Femur (tissue), 1 donor: ENCODE measurements around the gene SLC25A20.
"Not testable (repeated sequence)": the region's sequence is repeated elsewhere in the genome, so short reads cannot be mapped to it uniquely, and the experiment has no call there.

ENCODE experiments used
- DNase-seq: peaks from one replicate; pipeline ENCODE4 v3.0.0-alpha.2; 2017

The SLC25A20 gene

GRCh38 chr3:48845170-48845569 lies 53.5 kb downstream of the SLC25A20 start:
- no peak for DNase-seq

- no peak for DNase-seq
Observed at GRCh38 chr3:48837163-48837562, 61.5 kb downstream of the SLC25A20 start.

- no peak for DNase-seq
Observed at GRCh38 chr3:48835650-48836366, 62.9 kb downstream of the SLC25A20 start.

DNA sequence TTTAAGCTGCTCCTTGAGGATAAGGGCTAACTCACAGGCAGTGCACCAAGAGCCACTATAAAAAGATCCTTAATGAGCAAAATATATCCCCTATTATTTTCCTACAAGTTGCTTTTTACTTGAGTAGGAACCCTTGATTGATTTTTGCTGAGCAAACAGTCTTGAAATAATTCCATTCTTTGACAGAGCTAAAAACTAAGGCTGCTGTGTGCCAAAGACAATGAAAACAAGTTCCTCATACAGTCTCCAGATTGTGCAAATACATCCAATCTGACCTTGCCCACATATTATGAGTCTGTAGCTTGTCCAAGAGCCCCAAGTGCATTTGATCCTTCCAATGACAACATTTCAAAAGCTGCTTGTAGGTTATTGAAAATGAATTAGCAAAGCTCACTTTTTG lies 66.0 kb downstream of the SLC25A20 start:
- DNase-seq: no peak

DNA sequence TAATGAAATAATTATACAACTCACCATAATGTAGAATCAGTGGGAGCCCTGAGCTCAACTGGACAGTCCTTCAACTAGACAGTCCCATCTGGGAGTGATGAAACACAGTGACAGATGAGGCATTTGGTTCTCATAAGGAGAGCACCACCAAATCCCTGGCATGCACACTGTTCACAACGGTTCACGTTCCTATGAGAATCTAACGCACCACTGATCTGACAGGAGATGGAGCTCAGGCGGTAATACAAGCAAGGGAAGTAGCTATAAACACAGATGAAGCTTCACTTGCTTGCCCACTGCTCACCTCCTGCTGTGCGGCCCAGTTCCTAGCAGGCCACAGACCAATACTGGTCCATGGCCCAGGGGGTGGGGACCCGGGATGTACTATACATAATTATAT lies 68.0 kb downstream of the SLC25A20 start:
- DNase-seq: no peak

DNA sequence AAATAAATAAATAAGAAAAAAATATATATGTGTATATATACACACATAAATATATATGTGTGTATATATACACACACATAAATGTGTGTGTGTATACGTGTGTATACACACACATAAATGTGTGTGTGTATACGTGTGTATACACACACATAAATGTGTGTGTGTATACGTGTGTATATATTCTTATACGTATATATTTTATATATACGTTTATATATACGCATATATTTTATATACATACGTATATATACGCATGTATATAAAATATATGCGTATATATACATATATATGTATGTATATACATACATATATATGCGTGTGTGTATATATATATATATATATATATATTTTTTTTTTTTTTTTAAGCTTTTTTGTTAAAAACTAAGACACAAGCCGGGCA lies 69.2 kb downstream of the SLC25A20 start:
- DNase-seq: not testable (repeated sequence)

GRCh38 chr3:48827874-48828273 lies 70.8 kb downstream of the SLC25A20 start:
- DNase-seq: not testable (repeated sequence)

DNA sequence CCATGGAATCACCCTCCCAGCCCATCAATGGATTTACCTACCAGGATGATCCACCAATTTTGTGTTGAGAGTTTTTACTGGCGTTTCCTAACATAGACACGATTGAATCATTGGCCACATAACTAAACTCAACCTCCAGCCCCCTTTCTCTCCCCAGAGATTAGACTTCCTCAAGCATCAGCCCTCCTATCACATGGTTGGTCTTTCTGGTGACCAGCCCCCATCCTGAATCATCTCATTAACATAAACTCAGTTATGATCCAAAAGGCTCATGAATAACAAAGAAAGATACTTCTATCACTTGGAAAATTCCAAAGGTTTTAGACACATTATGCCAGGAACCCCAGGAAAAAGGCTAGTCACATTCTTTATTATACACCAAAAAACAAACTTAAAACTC lies 72.2 kb downstream of the SLC25A20 start:
- no peak for DNase-seq

GRCh38 chr3:48820612-48821324 lies 77.9 kb downstream of the SLC25A20 start:
- DNase-seq: no peak

DNA sequence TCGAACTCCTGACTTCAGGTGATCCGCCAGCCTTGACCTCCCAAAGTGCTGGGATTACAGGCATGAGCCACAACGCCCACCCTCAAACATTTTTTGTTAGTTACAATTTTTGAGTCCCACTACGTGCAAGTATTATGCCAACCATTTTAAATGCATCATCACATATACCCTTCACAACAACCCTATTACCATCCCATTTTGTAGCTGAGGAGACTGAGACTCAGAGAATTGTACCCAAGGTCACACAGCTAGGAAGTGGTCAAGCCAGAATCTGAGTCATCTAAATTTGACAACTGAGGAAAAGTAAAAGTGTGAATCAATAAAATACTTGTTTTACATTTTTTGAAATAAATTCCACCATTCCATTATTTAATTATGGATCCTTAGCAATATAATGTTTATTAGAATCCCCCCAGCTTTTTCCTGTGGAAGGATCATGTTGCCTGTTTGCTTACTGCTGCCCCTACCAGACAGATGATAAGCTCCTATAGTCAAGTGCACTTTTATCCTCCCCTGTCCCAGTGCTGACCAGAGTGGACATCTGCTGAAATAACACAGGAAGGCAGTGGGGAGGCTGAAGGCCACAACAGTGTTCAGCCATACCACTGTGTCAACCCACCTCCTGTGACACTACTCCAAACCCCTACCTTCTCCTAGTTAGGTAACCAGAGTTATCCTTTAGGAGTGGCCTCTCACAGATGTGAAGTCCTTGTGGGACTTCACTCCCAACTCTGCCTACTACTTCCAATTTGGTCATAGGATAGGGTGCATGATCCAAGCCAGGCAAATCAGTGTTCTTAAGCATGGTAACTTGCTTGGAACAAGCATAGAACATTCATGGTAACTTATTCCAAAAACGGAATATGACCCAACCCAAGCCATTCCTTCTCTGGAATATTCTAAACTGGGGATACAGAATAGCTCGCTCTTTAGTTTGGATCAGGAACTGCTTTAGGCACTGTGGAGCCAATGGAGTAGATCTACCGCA lies 79.2 kb downstream of the SLC25A20 start:
- no peak for DNase-seq

DNA sequence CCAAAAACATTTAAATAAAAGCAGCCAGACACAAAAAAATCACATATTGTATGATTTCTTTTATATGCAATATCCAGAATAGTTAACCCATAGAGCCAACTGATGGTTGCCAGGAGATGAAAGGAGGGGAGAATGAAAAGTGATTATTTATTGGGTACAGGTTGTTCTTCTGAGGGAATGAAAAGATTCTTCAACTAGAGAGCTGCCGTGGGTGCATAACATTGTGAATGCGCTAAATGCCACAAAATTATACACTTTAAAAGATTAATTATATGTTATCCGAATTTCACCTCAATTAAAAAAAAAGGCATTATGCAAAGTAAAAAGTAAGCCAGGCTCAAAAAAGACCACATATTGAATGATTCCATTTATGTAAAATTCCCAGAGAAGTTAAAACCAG lies 87.2 kb downstream of the SLC25A20 start:
- no peak for DNase-seq
